OCI-LY1 (cell line): ENCODE measurements around the gene KCNH8.

Source experiments
- EZH2 ChIP-seq: fragments of 200-600 bp; sonication (generic), shearing (Covaris generic); IDR thresholded peaks from 2 replicates; pipeline ENCODE4 v1.8.0; 2017; ENCODE audit warnings: borderline replicate concordance, mixed run types, mild to moderate bottlenecking, antibody characterized with exemption, low read length, moderate library complexity, mixed read lengths
- TF ChIP-seq, protein P1 (sequence below): fragments of 200-600 bp; sonication (generic), shearing (Covaris generic); IDR thresholded peaks from 2 replicates; pipeline ENCODE4 v1.5.1; 2017; ENCODE audit warnings: mild to moderate bottlenecking, antibody characterized with exemption, low read length, moderate library complexity, mixed read lengths

- TF ChIP-seq, protein P1, sequence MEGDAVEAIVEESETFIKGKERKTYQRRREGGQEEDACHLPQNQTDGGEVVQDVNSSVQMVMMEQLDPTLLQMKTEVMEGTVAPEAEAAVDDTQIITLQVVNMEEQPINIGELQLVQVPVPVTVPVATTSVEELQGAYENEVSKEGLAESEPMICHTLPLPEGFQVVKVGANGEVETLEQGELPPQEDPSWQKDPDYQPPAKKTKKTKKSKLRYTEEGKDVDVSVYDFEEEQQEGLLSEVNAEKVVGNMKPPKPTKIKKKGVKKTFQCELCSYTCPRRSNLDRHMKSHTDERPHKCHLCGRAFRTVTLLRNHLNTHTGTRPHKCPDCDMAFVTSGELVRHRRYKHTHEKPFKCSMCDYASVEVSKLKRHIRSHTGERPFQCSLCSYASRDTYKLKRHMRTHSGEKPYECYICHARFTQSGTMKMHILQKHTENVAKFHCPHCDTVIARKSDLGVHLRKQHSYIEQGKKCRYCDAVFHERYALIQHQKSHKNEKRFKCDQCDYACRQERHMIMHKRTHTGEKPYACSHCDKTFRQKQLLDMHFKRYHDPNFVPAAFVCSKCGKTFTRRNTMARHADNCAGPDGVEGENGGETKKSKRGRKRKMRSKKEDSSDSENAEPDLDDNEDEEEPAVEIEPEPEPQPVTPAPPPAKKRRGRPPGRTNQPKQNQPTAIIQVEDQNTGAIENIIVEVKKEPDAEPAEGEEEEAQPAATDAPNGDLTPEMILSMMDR: no peak
- TF ChIP-seq EZH2: no peak
These were observed 379.4 kb downstream of the KCNH8 start for GRCh38 chr3:19527746-19528145.
